ENCODE results near the gene IL10RB. TPM values are rescaled to one million over a fixed set of nuclear protein-coding genes. Genes with fewer than 3 reads are reported as not detected.

The IL10RB gene
- total RNA-seq, 1 donor, result 60.9 TPM

GRCh38 chr21:33273044-33273443, 6.9 kb downstream of the IL10RB start:
- H3K4me3 ChIP-seq (ENCODE audit: low read depth, low read length), result no peak overlapping the region
- no peak for DNase-seq (ENCODE audit: low read depth)
- no peak for TF ChIP-seq CTCF (IDR thresholded peaks at IDR 0.05; ENCODE audit: insufficient read depth, low read depth, low read length)

DNA sequence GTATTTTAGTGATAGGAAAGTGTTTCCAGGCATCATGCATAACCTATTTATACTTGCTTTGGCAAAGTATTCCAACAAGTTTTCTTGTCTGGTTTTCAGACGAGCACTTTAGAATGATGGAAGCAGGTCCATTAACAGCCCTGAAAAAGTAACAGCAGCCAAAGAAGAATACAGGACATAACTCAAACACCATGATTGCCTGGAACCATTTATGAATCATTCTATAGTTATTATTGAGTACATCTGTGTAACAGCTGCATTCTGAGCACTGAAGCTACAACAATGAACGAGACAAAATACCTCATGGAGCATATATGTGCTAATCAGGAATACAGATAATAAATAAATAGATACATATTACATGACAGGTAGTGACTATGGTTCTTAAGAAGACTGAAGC, 12.6 kb downstream of the IL10RB start:
- no peak for TF ChIP-seq CTCF (IDR thresholded peaks at IDR 0.05; ENCODE audit: insufficient read depth, low read depth, low read length)
- H3K4me3 ChIP-seq (ENCODE audit: low read depth, low read length), result no peak overlapping the region
- DNase-seq (ENCODE audit: low read depth), result no peak

DNA sequence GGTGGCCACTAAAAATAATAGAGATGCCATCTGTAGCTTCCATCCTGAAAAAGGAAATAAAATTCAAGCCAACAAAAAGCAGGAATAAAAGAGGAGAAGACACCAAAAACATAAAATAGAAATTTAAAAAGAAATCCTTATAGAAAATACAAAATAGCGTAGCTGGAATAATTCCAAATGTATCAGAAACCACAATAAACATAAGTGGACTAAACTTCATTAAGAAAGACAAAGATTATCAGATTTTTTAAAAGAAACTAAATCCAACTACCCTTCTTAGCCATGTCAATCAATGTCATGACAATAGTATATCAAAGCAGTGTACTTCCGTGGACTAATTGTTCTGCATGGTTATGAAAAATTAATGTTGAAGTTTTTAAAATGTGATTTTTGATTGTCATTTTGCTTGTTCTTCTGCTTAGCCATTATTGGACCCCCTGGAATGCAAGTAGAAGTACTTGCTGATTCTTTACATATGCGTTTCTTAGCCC, 13.2 kb downstream of the IL10RB start:
- no peak for TF ChIP-seq CTCF (IDR thresholded peaks at IDR 0.05; ENCODE audit: insufficient read depth, low read depth, low read length)
- H3K4me3 ChIP-seq (ENCODE audit: low read depth, low read length), result no peak overlapping the region
- DNase-seq (ENCODE audit: low read depth), result no peak

DNA sequence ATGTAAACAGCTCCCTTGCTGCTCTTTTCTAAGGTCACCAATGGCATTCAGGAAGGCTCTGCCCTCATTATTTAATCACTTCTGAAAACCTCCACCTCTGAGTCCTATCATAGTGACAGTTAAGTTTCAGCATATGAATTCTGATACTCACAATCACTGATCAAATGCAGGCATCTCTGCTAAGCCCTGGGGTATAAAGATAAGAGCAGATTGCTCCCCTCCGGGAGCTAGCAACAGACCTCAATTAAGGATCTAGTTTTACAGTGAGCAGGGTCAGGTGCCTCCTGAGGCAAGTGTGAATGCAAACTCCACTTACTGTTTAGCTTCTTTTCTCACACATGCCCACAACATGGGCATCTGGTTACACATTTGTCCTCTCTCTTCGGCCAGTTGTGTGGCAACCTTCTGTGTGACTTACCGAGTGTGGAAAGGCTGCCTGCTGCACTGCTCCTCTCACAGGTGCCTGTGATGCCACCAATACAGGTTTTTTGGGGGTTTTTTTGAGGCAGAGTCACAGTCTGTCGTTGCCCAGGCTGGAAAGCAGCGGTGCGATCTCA, 15.0 kb downstream of the IL10RB start:
- no peak for DNase-seq (ENCODE audit: low read depth)
- H3K4me3 ChIP-seq (ENCODE audit: low read depth, low read length), result no peak overlapping the region
- no peak for TF ChIP-seq CTCF (IDR thresholded peaks at IDR 0.05; ENCODE audit: insufficient read depth, low read depth, low read length)

GRCh38 chr21:33283203-33283602, 17.0 kb downstream of the IL10RB start:
- no peak overlapping the region for H3K4me3 ChIP-seq (ENCODE audit: low read depth, low read length)
- DNase-seq (ENCODE audit: low read depth), result no peak
- no peak for TF ChIP-seq CTCF (IDR thresholded peaks at IDR 0.05; ENCODE audit: insufficient read depth, low read depth, low read length)

DNA sequence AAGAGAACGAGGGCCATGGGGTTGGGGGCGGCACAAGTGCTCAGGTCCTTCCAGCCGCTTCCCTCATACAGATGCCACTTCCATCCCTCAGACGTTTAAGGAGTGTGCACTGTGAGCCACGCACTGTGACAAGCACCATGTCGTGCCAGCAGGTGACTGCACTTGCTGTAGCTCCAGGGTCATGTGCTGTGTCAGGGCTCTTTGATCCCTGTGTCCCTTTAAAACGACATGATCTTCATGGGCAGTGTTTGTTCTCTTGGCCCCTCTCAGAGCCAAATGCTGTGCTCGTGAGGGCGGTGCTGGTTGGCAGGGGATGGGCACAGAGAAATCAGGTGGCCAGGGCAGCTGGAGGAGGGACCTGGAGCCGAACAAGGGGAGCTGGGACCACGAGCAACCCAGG, 19.9 kb downstream of the IL10RB start:
- no peak for DNase-seq (ENCODE audit: low read depth)
- no peak overlapping the region for H3K4me3 ChIP-seq (ENCODE audit: low read depth, low read length)
- TF ChIP-seq CTCF (IDR thresholded peaks at IDR 0.05; ENCODE audit: insufficient read depth, low read depth, low read length), result no peak
